Loucy (cell line): ENCODE results near the gene SASH3.
A peak's percentile ranks its signal among the peaks of the same experiment; 100 is the strongest.

Source experiments
- H2AFZ ChIP-seq: fragments of 200-600 bp; sonication (generic); 2 replicates; pipeline ENCODE4 v1.6.0; 2016; ENCODE audit warnings: antibody characterized with exemption, mild to moderate bottlenecking, low read length, moderate library complexity
- H3F3A ChIP-seq: fragments of 200-600 bp; 2 replicates; pipeline ENCODE4 v1.6.0; 2016; ENCODE audit warnings: antibody characterized with exemption, low read depth, mild to moderate bottlenecking
- H3K27me3 ChIP-seq: fragments of 200-600 bp; sonication (generic); 2 replicates; pipeline ENCODE4 v1.6.1; 2014; ENCODE audit warnings: low read length, mild to moderate bottlenecking; ENCODE audit not compliant: insufficient read depth, poor library complexity, severe bottlenecking
- H3K36me3 ChIP-seq: fragments of 200-600 bp; sonication (generic); 2 replicates; pipeline ENCODE4 v1.6.1; 2016; ENCODE audit warnings: low read length; ENCODE audit not compliant: insufficient read depth
- H3K4me1 ChIP-seq: fragments of 200-600 bp; sonication (generic); 2 replicates; pipeline ENCODE4 v1.5.1; 2014; ENCODE audit warnings: low read length, mild to moderate bottlenecking; ENCODE audit not compliant: insufficient read depth, poor library complexity, severe bottlenecking
- H3K4me2 ChIP-seq: fragments of 200-600 bp; sonication (generic); 2 replicates; pipeline ENCODE4 v1.6.0; 2014; ENCODE audit warnings: antibody characterized with exemption, low read length, low read depth, mild to moderate bottlenecking; ENCODE audit not compliant: poor library complexity, severe bottlenecking
- H3K4me3 ChIP-seq: fragments of 200-600 bp; sonication (generic); 2 replicates; pipeline ENCODE4 v1.5.1; 2014; ENCODE audit warnings: low read length, mild to moderate bottlenecking, mixed read lengths; ENCODE audit not compliant: poor library complexity, severe bottlenecking
- H3K79me2 ChIP-seq: fragments of 200-600 bp; sonication (generic); 2 replicates; pipeline ENCODE4 v1.6.1; 2014; ENCODE audit warnings: low read length; ENCODE audit not compliant: insufficient read depth
- H3K9ac ChIP-seq: fragments of 200-600 bp; sonication (generic); 2 replicates; pipeline ENCODE4 v1.6.0; 2014; ENCODE audit warnings: mild to moderate bottlenecking, low read depth, low read length, moderate library complexity; ENCODE audit not compliant: poor library complexity, severe bottlenecking
- H3K9me2 ChIP-seq: fragments of 200-600 bp; sonication (generic); replicated peaks from 2 replicates; pipeline ENCODE4 v1.6.1; 2016; ENCODE audit warnings: low read depth, low read length, mixed read lengths
- H3K9me3 ChIP-seq: fragments of 200-600 bp; sonication (generic); 2 replicates; pipeline ENCODE4 v1.6.1; 2014; ENCODE audit warnings: mild to moderate bottlenecking, antibody characterized with exemption, low read length, low read depth; ENCODE audit not compliant: insufficient read depth
- H4K20me1 ChIP-seq: fragments of 200-600 bp; sonication (generic); 2 replicates; pipeline ENCODE4 v1.6.0; 2014; ENCODE audit warnings: antibody characterized with exemption, low read length, mild to moderate bottlenecking; ENCODE audit not compliant: insufficient read depth, poor library complexity, severe bottlenecking
- CTCF ChIP-seq: fragments of 200-600 bp; sonication (generic); conservative IDR thresholded peaks from 2 replicates; pipeline ENCODE4 v1.5.1; 2014; ENCODE audit warnings: mild to moderate bottlenecking, antibody characterized with exemption, low read length
- EZH2phosphoT487 ChIP-seq: fragments of 200-600 bp; IDR thresholded peaks from 2 replicates; pipeline ENCODE4 v1.6.1; 2018; ENCODE audit warnings: antibody characterized with exemption, mild to moderate bottlenecking, moderate library complexity, borderline replicate concordance

The SASH3 gene

DNA sequence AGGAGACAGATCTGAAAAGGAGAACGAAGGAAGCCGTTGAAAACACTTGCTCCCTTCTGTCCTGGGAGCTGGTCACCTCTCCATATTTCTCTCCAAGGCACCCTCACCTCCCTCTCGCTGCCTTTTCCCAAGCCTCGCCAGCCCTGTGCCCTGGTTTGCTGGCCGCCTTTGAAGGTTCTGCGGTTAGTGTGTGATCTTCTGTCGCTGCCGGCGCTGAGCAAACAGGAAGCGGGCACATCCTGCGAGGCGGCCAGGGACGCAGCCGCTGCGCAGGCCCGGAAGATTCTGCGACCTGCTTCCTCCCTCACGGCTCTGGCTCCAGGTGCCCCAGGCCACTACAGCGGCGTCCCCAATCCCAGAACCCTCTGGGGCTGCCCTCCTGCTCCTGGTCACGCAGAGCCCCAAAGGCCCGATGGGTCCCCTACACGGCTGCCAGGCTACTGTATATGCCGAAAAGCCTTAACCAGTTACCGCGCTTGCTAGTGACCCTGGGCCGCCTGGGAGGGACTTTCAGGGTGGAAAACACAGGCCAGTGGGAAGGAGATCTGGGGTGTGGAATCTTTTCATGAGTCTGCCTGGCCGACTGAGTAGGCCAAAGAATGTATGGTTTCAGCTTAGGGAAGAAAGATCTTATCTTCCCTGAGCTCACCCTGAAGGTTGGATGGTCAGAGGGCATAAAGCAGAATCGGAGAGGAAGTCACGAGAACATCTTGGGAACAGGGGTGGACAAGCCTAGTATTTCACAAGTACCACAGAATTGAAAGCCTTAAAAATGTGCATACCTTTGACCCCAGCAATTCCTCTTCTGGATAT lies 2.3 kb upstream of the SASH3 start:
- peak overlapping the region; percentile 95 for H3K9ac ChIP-seq
- H3K4me3 ChIP-seq = peak overlapping the region; percentile 70

DNA sequence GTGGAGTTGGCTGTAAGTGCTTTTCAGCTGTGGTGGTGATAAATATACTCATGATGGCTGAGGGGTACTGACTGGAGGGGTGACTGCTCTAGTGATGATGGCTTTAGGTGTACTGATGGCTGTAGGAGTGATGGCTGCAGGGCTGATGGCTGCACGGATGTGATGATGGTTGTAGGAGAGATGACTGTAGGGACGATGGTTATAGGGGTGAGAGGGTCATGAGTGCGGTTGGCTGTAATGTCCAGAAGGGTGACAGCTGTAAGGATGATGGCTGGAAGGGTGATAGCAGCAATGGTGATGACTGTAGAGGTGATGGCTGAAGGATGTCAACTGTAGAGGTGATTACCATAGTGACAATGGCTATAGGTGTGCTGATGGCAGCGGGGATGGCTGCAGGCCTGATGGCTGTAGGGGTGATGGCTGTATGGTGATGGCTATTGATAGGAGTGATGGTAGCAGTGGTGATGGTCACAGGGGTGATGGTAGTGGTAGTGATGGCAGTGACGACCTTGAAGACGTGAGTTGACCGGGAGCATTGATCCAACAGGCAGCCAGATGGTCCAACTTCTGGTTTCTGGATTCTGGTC lies 570 bp upstream of the SASH3 start:
- Histone ChIP-seq H3K36me3 (peaks cover 19% of the 10 kb centered on the region), H3K4me2 (peak overlapping the region; percentile 78), H3K4me3 (peak overlapping the region; percentile 96), H3K79me2 (peaks cover 65% of the 10 kb centered on the region), H2AFZ (no peak overlapping the region), H3K9me2 (no peaks in the 10 kb centered on the region), H4K20me1 (peaks cover 28% of the 10 kb centered on the region), H3F3A (no peaks in the 10 kb centered on the region), H3K9ac (peak overlapping the region; percentile 95), H3K9me3 (no peaks in the 10 kb centered on the region), H3K27me3 (peaks cover 8% of the 10 kb centered on the region), H3K4me1 (peaks cover 44% of the 10 kb centered on the region)
- no peak for TF ChIP-seq EZH2phosphoT487
- no peak for TF ChIP-seq CTCF

More for the DNA sequence above, 2.3 kb upstream of the SASH3 start:
- Histone ChIP-seq H3K9me3 (no peaks in the 10 kb centered on the region), H4K20me1 (peaks cover 10% of the 10 kb centered on the region), H3K27me3 (peaks cover 8% of the 10 kb centered on the region), H3K9me2 (no peaks in the 10 kb centered on the region), H3K79me2 (peaks cover 48% of the 10 kb centered on the region), H3F3A (no peaks in the 10 kb centered on the region), H3K36me3 (peaks cover 4% of the 10 kb centered on the region), H3K4me1 (peaks cover 58% of the 10 kb centered on the region), H3K4me2 (peak overlapping the region; percentile 87), H2AFZ (no peak overlapping the region)
- TF ChIP-seq EZH2phosphoT487 (no peak), CTCF (no peak)

DNA sequence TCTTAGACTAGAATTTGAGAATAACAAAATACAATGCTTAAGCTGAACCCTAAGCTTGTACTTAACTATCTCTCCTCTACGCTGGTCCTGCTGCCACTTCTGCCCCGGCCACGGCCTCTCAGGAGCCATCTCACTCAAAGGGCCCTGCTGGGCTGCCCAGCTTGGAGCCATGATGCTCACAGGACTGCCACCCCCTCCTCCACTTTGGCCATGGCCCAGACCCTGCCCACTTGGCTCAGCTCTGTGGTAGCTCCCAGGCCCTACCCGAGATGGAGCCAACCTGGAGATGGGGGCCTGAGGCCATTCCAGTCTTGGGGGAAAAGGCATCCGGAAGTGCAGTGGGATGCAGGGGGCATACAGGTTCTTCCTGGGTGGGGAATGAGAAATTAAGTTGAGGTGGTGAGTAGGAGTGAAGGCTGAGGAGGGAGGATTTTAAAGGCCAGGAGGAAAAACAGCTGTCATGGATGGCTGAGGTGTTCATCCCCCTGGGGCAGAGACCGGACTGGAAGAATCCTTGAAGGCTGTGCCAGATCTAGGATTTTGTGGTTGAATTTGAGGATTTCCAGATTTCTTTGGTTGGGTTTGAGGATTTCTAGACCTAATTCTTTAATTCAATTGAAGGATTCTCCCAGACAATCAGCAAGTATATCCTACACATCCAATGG lies 824 bp downstream of the SASH3 start:
- H3K36me3 ChIP-seq = peaks cover 24% of the 10 kb centered on the region
- peak overlapping the region; percentile 96 for H3K4me3 ChIP-seq

More for the DNA sequence above, 824 bp downstream of the SASH3 start:
- H3K9ac ChIP-seq = peak overlapping the region; percentile 95
- peak overlapping the region; percentile 78 for H3K4me2 ChIP-seq
- no peaks in the 10 kb centered on the region for H3K9me3 ChIP-seq
- no peak overlapping the region for H2AFZ ChIP-seq
- no peaks in the 10 kb centered on the region for H3K9me2 ChIP-seq
- 0 out of 2 replicates have a peak, but pooled peaks cover 3% of the 10 kb centered on the region for H3F3A ChIP-seq
- H3K4me1 ChIP-seq = peaks cover 44% of the 10 kb centered on the region
- H4K20me1 ChIP-seq = peaks cover 40% of the 10 kb centered on the region
- peaks cover 8% of the 10 kb centered on the region for H3K27me3 ChIP-seq
- TF ChIP-seq CTCF (no peak), EZH2phosphoT487 (no peak)
- peaks cover 79% of the 10 kb centered on the region for H3K79me2 ChIP-seq
